Subcutaneous abdominal adipose tissue (tissue), 5 donors: ENCODE measurements around the gene COL2A1.

ENCODE experiments used
- H3K27ac ChIP-seq: one replicate; pipeline ENCODE4 v1.7.0; 2013; ENCODE audit warnings: low read depth, mild to moderate bottlenecking, inconsistent platforms, low read length, moderate library complexity
- H3K27me3 ChIP-seq, 5 donors: one replicate each; pipeline ENCODE4 v1.7.0; 2013; ENCODE audit warnings: low read length in 5 of 5, inconsistent platforms in 1 of 5; ENCODE audit not compliant: control insufficient read depth in 5 of 5, insufficient read depth in 4 of 5
- H3K36me3 ChIP-seq, 5 donors: one replicate each; pipeline ENCODE4 v1.7.0; 2013; ENCODE audit warnings: low read length in 5 of 5; ENCODE audit not compliant: control insufficient read depth in 5 of 5, insufficient read depth in 5 of 5
- H3K4me1 ChIP-seq, 5 donors: one replicate each; pipeline ENCODE4 v1.7.0; 2013; ENCODE audit warnings: low read length in 5 of 5, mild to moderate bottlenecking in 3 of 5, moderate library complexity in 1 of 5; ENCODE audit not compliant: control insufficient read depth in 5 of 5, insufficient read depth in 5 of 5
- H3K4me3 ChIP-seq, 5 donors: one replicate each; pipeline ENCODE4 v1.7.0; 2013; ENCODE audit warnings: low read length in 5 of 5, low read depth in 1 of 5
- H3K9ac ChIP-seq, 5 donors: one replicate each; pipeline ENCODE4 v1.7.0; 2013; ENCODE audit warnings: low read length in 5 of 5, mild to moderate bottlenecking in 4 of 5, moderate library complexity in 3 of 5
- H3K9me3 ChIP-seq, 5 donors: one replicate each; pipeline ENCODE4 v1.7.0; 2013; ENCODE audit warnings: low read length in 5 of 5; ENCODE audit not compliant: control insufficient read depth in 5 of 5
- donor health status: healthy.
- donor health status: healthy.
- donor health status: healthy.
- donor health status: healthy.
- donor health status: healthy.

Gene COL2A1

DNA sequence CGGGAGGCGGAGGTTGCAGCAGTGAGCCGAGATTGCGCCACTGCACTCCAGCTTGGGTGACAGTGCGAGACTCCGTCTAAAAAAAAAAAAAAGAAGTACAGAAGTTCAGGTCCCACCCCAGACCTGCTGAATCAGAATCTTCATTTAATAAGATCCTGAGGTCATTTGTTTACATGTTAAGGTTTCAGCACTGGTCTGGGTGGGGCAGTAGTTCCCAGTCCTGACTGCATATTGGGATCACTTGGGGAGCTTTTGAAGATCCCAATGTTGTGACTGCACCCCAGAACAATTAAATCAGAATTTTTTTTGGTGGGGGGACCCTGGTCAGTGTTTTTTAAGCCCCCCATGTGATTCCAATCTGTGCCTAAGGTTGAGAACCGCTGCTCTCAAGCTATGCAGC is 11.7 kb upstream of the COL2A1 start:
- Histone ChIP-seq H3K27me3 (peaks cover 3 to 13% (median 8%) of the 10 kb centered on the region in 5 donors), H3K9me3 (no peaks in the 10 kb centered on the region), H3K27ac (no peak overlapping the region), H3K36me3 (no peaks in the 10 kb centered on the region), H3K4me1 (no peaks in the 10 kb centered on the region), H3K4me3 (no peak overlapping the region), H3K9ac (no peak overlapping the region)

GRCh38 chr12:48015129-48015528 is 10.9 kb upstream of the COL2A1 start:
- Histone ChIP-seq H3K27ac (no peak overlapping the region), H3K4me3 (no peak overlapping the region), H3K27me3 (peaks cover 7 to 17% (median 11%) of the 10 kb centered on the region in 5 donors), H3K4me1 (no peaks in the 10 kb centered on the region), H3K9me3 (no peaks in the 10 kb centered on the region), H3K36me3 (no peaks in the 10 kb centered on the region), H3K9ac (no peak overlapping the region)

DNA sequence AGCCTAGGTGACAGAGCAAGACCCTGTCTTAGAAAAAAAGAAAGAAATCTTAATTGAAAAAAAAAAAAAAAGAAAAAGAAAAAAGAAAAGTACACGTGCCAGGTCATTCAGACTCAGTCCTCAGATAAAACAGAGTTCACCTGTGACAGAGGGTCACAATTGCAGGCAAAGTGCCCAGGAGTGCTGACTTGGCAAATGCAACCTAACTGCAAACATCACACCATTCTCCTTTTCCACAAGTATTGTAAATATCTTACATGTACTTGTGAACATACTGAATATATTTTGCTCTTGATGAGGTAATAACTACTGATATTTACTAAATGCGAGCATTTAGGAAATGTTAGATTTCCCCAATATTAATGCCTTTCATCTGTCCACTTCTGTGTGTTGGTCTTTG is 9.0 kb upstream of the COL2A1 start:
- Histone ChIP-seq H3K4me1 (no peaks in the 10 kb centered on the region), H3K9me3 (no peaks in the 10 kb centered on the region), H3K27ac (no peak overlapping the region), H3K4me3 (no peak overlapping the region), H3K9ac (no peak overlapping the region), H3K27me3 (peaks cover 10 to 27% (median 20%) of the 10 kb centered on the region in 5 donors), H3K36me3 (no peaks in the 10 kb centered on the region)

DNA sequence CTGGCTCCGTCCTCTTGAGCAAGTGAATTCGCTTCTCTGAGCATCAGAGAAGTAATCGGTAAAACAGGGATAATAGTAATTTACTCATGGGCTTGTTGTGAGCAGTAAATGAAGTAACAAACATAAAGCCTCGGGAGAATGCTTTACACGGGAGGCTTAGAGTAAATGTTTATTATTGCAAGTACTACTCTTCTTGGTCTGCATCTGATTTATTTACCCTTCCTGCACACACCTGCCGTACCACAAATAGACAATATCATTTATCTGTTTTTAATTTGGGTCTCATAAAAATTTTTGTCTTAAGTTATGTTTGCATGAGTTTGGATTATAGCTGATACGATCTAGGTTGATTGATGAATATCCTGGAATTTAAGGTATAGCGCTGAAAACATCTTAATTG is 7.8 kb upstream of the COL2A1 start:
- Histone ChIP-seq H3K27me3 (peaks cover 10 to 28% (median 23%) of the 10 kb centered on the region in 5 donors), H3K27ac (no peak overlapping the region), H3K9me3 (no peaks in the 10 kb centered on the region), H3K4me1 (no peaks in the 10 kb centered on the region), H3K4me3 (no peak overlapping the region), H3K9ac (no peak overlapping the region), H3K36me3 (no peaks in the 10 kb centered on the region)

GRCh38 chr12:48010366-48010970 is 6.2 kb upstream of the COL2A1 start:
- Histone ChIP-seq H3K27ac (no peak overlapping the region), H3K4me1 (no peaks in the 10 kb centered on the region), H3K9ac (no peak overlapping the region), H3K4me3 (no peak overlapping the region), H3K27me3 (peaks cover 10 to 35% (median 26%) of the 10 kb centered on the region in 5 donors), H3K36me3 (no peaks in the 10 kb centered on the region), H3K9me3 (no peaks in the 10 kb centered on the region)

DNA sequence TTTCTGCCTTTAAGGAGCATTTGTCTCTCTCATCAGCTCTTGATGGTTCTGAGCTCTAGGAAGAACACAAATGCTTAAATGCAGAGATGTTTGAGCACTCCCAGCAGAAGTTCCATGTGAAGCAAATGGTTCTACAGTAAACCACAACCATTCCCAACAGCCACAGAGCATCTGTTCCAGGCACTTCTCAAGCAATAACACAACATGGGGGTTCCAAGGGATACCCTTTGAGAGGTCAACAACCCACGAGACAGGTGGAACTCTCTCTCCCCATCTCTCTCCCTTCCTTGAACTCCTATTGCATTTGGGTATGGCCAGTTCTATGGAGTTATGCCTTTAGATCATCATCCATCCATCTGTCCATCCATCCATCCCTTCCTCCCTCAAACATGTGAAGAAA is 5.2 kb upstream of the COL2A1 start:
- Histone ChIP-seq H3K4me3 (no peak overlapping the region), H3K9me3 (no peaks in the 10 kb centered on the region), H3K27me3 (peaks cover 18 to 43% (median 34%) of the 10 kb centered on the region in 5 donors), H3K4me1 (peaks cover 0 to 7% (median 4%) of the 10 kb centered on the region in 5 donors), H3K27ac (no peak overlapping the region), H3K36me3 (no peaks in the 10 kb centered on the region), H3K9ac (no peak overlapping the region)

- Histone ChIP-seq H3K36me3 (no peaks in the 10 kb centered on the region), H3K4me3 (no peak overlapping the region), H3K27me3 (peaks cover 21 to 46% (median 37%) of the 10 kb centered on the region in 5 donors), H3K27ac (no peak overlapping the region), H3K9ac (no peak overlapping the region), H3K9me3 (no peaks in the 10 kb centered on the region), H3K4me1 (peaks cover 0 to 13% (median 9%) of the 10 kb centered on the region in 5 donors)
Observed at GRCh38 chr12:48008950-48009349, 4.7 kb upstream of the COL2A1 start.

GRCh38 chr12:48008349-48008748 is 4.1 kb upstream of the COL2A1 start:
- Histone ChIP-seq H3K9me3 (no peaks in the 10 kb centered on the region), H3K27me3 (peaks cover 26 to 52% (median 43%) of the 10 kb centered on the region in 5 donors), H3K4me3 (no peak overlapping the region), H3K4me1 (peaks cover 0 to 19% (median 15%) of the 10 kb centered on the region in 5 donors), H3K9ac (no peak overlapping the region), H3K27ac (no peak overlapping the region), H3K36me3 (no peaks in the 10 kb centered on the region)

DNA sequence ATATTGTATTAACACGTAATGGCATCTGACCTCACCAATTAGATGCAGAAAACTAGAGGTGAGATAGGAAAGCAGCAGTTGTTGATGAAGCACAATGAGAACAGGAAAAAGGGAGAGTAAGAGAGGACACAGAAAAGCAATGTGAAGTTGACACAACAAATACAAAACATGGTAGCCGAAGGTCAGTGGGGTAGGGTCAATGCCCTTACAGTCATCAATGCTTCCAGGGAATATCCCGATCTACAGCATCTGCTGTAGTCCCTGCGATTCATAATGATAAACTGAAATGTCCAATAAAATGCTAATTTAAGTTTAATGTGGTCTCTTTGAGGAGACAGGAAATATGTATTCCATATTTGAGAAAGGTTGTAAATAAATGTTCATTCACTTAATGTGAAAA is 2.9 kb upstream of the COL2A1 start:
- H3K9me3 ChIP-seq: no peaks in the 10 kb centered on the region
- H3K4me1 ChIP-seq: peaks cover 4 to 30% (median 26%) of the 10 kb centered on the region in 5 donors
- H3K36me3 ChIP-seq: no peaks in the 10 kb centered on the region
- no peak overlapping the region for H3K4me3 ChIP-seq
- H3K9ac ChIP-seq: no peak overlapping the region
- no peak overlapping the region for H3K27ac ChIP-seq
- peaks cover 32 to 64% (median 49%) of the 10 kb centered on the region in 5 donors for H3K27me3 ChIP-seq

- Histone ChIP-seq H3K27me3 (peaks cover 39 to 73% (median 49%) of the 10 kb centered on the region in 5 donors), H3K9me3 (no peaks in the 10 kb centered on the region), H3K9ac (no peak overlapping the region), H3K36me3 (no peaks in the 10 kb centered on the region), H3K27ac (no peak overlapping the region), H3K4me3 (no peak overlapping the region), H3K4me1 (peaks cover 7 to 45% (median 41%) of the 10 kb centered on the region in 5 donors)
Observed at GRCh38 chr12:48005750-48006021, 1.4 kb upstream of the COL2A1 start.
